PC-3 (cell line): Measurements from ENCODE around the gene KYNU.

Source experiments
- EZH2 ChIP-seq: fragments of 300-600 bp; sonication (generic); IDR thresholded peaks from one replicate; pipeline ENCODE4 v1.6.1; 2017; ENCODE audit warnings: antibody characterized with exemption, mild to moderate bottlenecking, low read length; ENCODE audit not compliant: unreplicated experiment
- TF ChIP-seq, protein P1 (sequence below): fragments of 300-600 bp; sonication (generic); conservative IDR thresholded peaks from 2 replicates; pipeline ENCODE4 v1.5.1; 2017; ENCODE audit warnings: antibody characterized with exemption, low read depth, mild to moderate bottlenecking, low read length

GRCh38 chr2:142915502-142915901 lies 38.0 kb downstream of the KYNU start:
- TF ChIP-seq, protein P1, sequence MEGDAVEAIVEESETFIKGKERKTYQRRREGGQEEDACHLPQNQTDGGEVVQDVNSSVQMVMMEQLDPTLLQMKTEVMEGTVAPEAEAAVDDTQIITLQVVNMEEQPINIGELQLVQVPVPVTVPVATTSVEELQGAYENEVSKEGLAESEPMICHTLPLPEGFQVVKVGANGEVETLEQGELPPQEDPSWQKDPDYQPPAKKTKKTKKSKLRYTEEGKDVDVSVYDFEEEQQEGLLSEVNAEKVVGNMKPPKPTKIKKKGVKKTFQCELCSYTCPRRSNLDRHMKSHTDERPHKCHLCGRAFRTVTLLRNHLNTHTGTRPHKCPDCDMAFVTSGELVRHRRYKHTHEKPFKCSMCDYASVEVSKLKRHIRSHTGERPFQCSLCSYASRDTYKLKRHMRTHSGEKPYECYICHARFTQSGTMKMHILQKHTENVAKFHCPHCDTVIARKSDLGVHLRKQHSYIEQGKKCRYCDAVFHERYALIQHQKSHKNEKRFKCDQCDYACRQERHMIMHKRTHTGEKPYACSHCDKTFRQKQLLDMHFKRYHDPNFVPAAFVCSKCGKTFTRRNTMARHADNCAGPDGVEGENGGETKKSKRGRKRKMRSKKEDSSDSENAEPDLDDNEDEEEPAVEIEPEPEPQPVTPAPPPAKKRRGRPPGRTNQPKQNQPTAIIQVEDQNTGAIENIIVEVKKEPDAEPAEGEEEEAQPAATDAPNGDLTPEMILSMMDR: no peak
- no peak for TF ChIP-seq EZH2
